Thyroid gland (tissue), 4 donors: ENCODE measurements around the gene CRYGA. TPM values are rescaled to one million over a fixed set of nuclear protein-coding genes. Genes with fewer than 3 reads are reported as not detected.

Source experiments
- DNase-seq, 2 donors: peaks; one replicate each; pipeline ENCODE4 v3.0.0-alpha.2; 2019
- H3K27ac ChIP-seq, 3 donors: fragments of 200-600 bp; sonication (generic); 1 replicate in 2 of 3; 2 replicates in 1 of 3; pipeline ENCODE4 v1.5.1; 2016 to 2019; ENCODE audit warnings: mild to moderate bottlenecking in 1 of 3, moderate library complexity in 1 of 3
- H3K27me3 ChIP-seq: fragments of 200-600 bp; sonication (generic); one replicate; pipeline ENCODE4 v1.5.1; 2019
- H3K36me3 ChIP-seq, 2 donors: fragments of 200-600 bp; sonication (generic); one replicate each; pipeline ENCODE4 v1.5.1; 2016 to 2019
- H3K4me1 ChIP-seq, 2 donors: fragments of 200-600 bp; sonication (generic); one replicate each; pipeline ENCODE4 v1.5.1; 2017 to 2019
- H3K4me3 ChIP-seq, 3 donors: fragments of 200-600 bp; sonication (generic); replicated peaks in 1 of 3; 1 replicate in 2 of 3; 2 replicates in 1 of 3; pipeline ENCODE4 v1.5.1; 2016; ENCODE audit warnings: mild to moderate bottlenecking in 1 of 3
- H3K9me3 ChIP-seq: fragments of 200-600 bp; sonication (generic); one replicate; pipeline ENCODE4 v1.5.1; 2017
- CTCF ChIP-seq, 6 experiments: fragments of 200-600 bp in 3 of 6; fragments of 450-650 bp in 3 of 6; sonication (generic) in 3 of 6; IDR thresholded peaks; one replicate each; pipeline ENCODE4 v1.5.1; 2016 to 2019; ENCODE audit warnings: antibody characterized with exemption in 6 of 6, mild to moderate bottlenecking in 2 of 6, inconsistent platforms in 1 of 6, moderate library complexity in 1 of 6
- POLR2A ChIP-seq, 2 donors: fragments of 450-650 bp; IDR thresholded peaks; one replicate each; pipeline ENCODE4 v1.6.1; 2017; ENCODE audit warnings: antibody characterized with exemption in 2 of 2, mild to moderate bottlenecking in 2 of 2, moderate library complexity in 1 of 2
- whole genome bisulfite sequencing, 2 donors: methylation state at CpG; one replicate each; pipeline ENCODE4 v1.1.5; 2017; 5-methylcytosine and 5-hydroxymethylcytosine counted together
- intact Hi-C: fragments of 100-400 bp; cut with DNase I; formaldehyde crosslinking; loops from one replicate; pipeline ENCODE4 v1.15.1; 2023
- total RNA-seq, 4 donors: library from RNA; depleted of rRNA; stranded (reverse); fragments of >200 nt; gene quantifications; one replicate each; pipeline ENCODE4 v1.2.3, GENCODE V29; 2016

The CRYGA gene
- total RNA-seq, 4 donors from 2014 or later = not detected

DNA sequence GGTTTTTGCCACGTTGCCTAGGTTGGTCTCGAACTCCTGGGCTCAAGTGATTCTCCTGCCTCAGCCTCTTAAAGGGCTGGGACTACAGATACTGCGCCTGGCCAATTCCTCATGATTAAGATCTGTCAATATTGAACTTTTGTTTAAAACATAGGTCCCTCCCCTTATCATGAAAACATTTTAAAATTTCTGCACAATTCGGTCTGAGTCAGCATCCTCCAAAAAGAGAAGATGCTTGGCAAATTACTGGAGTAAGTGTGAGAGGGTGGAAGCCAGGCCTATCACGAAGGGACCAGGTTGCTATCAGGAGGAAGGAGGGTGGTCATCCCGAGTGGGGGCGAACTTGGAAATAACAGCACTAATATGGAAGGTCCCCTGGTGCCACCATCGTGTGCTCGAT is 10.8 kb upstream of the CRYGA start:
- no peak for DNase-seq
- Histone ChIP-seq H3K27ac (no peak overlapping the region), H3K36me3 (no peaks in the 10 kb centered on the region), H3K4me3 (no peak overlapping the region), H3K4me1 (peaks cover 0 to 4% of the 10 kb centered on the region in 2 donors), H3K9me3 (no peaks in the 10 kb centered on the region), H3K27me3 (no peaks in the 10 kb centered on the region)
- TF ChIP-seq POLR2A (IDR thresholded peaks at IDR 0.05) (no peak), CTCF (IDR thresholded peaks at IDR 0.05) (no peak)
- 88 to 89% methylated on average over 9 of the region's 9 CpGs for WGBS, 2 donors
- intact Hi-C loops = no loop called here

DNA sequence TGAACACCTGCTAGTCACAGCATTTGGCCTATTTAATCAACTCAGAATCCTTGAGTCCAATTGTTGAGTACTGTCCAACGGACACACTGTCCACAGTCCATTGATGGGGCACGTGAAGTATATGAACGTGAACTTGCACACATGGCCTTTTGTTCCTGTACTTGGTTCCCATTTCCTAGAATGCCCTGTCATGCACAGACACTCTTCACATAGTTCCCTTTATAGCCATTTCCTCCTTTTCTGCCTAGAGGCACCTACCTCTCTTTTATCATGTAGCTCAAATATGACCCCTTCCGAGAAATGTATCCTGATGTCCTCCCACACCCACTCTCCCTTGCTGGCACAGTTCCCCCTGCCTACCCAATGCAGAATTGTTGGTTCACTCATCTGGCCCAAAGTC is 8.7 kb upstream of the CRYGA start:
- H3K36me3 ChIP-seq = no peaks in the 10 kb centered on the region
- intact Hi-C loops = no loop called here
- DNase-seq = no peak
- 64 to 82% methylated on average over 4 of the region's 4 CpGs for WGBS, 2 donors
- H3K9me3 ChIP-seq = no peaks in the 10 kb centered on the region
- peaks cover 0 to 4% of the 10 kb centered on the region in 2 donors for H3K4me1 ChIP-seq
- H3K4me3 ChIP-seq = no peak overlapping the region
- H3K27ac ChIP-seq = no peak overlapping the region
- TF ChIP-seq CTCF (IDR thresholded peaks at IDR 0.05) = no peak
- TF ChIP-seq POLR2A (IDR thresholded peaks at IDR 0.05) = no peak
- no peaks in the 10 kb centered on the region for H3K27me3 ChIP-seq

DNA sequence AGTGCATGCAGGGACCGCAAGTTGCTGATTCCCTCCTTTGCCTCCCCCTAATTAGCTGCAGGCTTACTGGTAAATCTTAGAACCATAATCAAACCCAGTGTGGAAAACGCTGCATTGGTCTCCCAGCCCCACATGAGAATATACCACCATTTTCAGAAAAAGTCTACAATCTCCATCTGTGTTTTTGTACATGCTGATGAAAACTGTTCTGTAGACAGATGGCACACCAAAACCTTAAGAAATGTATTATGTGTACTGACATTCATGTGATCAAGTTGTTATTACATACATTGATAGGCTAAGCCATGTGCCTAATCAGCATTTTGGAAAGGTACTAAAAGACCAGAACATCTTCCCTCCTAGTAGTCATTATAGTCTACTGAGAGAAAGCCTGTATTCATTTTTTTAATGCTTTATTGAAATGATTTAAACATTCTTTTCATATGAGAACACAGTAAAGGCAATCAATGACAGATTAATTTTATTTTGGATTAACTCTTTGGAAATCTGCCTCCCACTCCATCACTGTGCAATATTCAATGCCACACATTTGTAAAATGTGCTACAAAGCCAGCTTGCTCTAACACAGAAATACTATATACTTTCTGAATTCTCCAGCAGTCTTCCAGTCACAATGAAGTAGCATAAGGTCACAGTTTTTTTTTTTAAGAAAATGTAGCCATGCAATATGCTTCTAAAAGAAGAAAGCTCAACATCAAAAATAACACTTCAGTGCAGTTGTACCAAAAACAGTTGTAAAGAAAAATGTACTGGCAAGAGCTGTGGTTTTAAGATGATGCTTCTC is 1.8 kb upstream of the CRYGA start:
- no peak for DNase-seq
- Histone ChIP-seq H3K4me3 (no peak overlapping the region), H3K27me3 (no peaks in the 10 kb centered on the region), H3K9me3 (no peaks in the 10 kb centered on the region), H3K27ac (no peak overlapping the region), H3K4me1 (no peaks in the 10 kb centered on the region), H3K36me3 (no peaks in the 10 kb centered on the region)
- WGBS, 2 donors = 76 to 90% methylated on average over 2 of the region's 2 CpGs
- intact Hi-C loops = no loop called here
- TF ChIP-seq CTCF (IDR thresholded peaks at IDR 0.05) (no peak), POLR2A (IDR thresholded peaks at IDR 0.05) (no peak)

- DNase-seq = no peak
- intact Hi-C loops = no loop called here
- Histone ChIP-seq H3K36me3 (no peaks in the 10 kb centered on the region), H3K4me1 (no peaks in the 10 kb centered on the region), H3K4me3 (no peak overlapping the region), H3K27me3 (no peaks in the 10 kb centered on the region), H3K27ac (no peak overlapping the region), H3K9me3 (no peaks in the 10 kb centered on the region)
- WGBS, 2 donors = 79 to 82% methylated on average over 2 of the region's 2 CpGs
- TF ChIP-seq CTCF (IDR thresholded peaks at IDR 0.05) = no peak
- TF ChIP-seq POLR2A (IDR thresholded peaks at IDR 0.05) = no peak
Measured at GRCh38 chr2:208156439-208156838, 7.0 kb downstream of the CRYGA start.

GRCh38 chr2:208153156-208153555 is 10.2 kb downstream of the CRYGA start:
- no peaks in the 10 kb centered on the region for H3K9me3 ChIP-seq
- H3K36me3 ChIP-seq = no peaks in the 10 kb centered on the region
- DNase-seq = no peak
- no peaks in the 10 kb centered on the region for H3K27me3 ChIP-seq
- H3K4me3 ChIP-seq = no peak overlapping the region
- H3K27ac ChIP-seq = no peak overlapping the region
- no peak for TF ChIP-seq CTCF (IDR thresholded peaks at IDR 0.05)
- no peak for TF ChIP-seq POLR2A (IDR thresholded peaks at IDR 0.05)
- H3K4me1 ChIP-seq = no peaks in the 10 kb centered on the region
- intact Hi-C loops = no loop called here
